Mesenchymal stem cell (in vitro differentiated cells and primary cell): ENCODE measurements around the gene LTB.

Experiments
- DNase-seq: peaks from one replicate; pipeline ENCODE4 v3.0.0-alpha.2; 2013
- H2AFZ ChIP-seq: one replicate; pipeline ENCODE4 v1.6.1; 2013; ENCODE audit warnings: low read depth, mild to moderate bottlenecking, control low read depth, inconsistent platforms, low read length, moderate library complexity
- H2AK5ac ChIP-seq: 2 replicates; pipeline ENCODE4 v1.6.1; 2013; ENCODE audit warnings: low read length, moderate library complexity, mild to moderate bottlenecking, inconsistent platforms; ENCODE audit not compliant: severe bottlenecking
- H2BK120ac ChIP-seq: one replicate; pipeline ENCODE4 v1.6.1; 2013; ENCODE audit warnings: low read depth, mild to moderate bottlenecking, inconsistent platforms, low read length, moderate library complexity
- H2BK12ac ChIP-seq, 2 experiments: one replicate each; pipeline ENCODE4 v1.6.1; 2013; ENCODE audit warnings: inconsistent platforms in 2 of 2, low read length in 2 of 2, mild to moderate bottlenecking in 2 of 2, moderate library complexity in 2 of 2, control low read depth in 1 of 2
- H2BK15ac ChIP-seq: one replicate; pipeline ENCODE4 v1.6.1; 2013; ENCODE audit warnings: mild to moderate bottlenecking, low read depth, inconsistent platforms; ENCODE audit not compliant: poor library complexity, severe bottlenecking
- H2BK5ac ChIP-seq: 2 replicates; pipeline ENCODE4 v1.6.1; 2013; ENCODE audit warnings: low read depth, mild to moderate bottlenecking, low read length, control low read depth, inconsistent platforms; ENCODE audit not compliant: poor library complexity, severe bottlenecking
- H3K14ac ChIP-seq, 2 experiments: one replicate each; pipeline ENCODE4 v1.6.1; 2013; ENCODE audit warnings: inconsistent platforms in 2 of 2, low read length in 2 of 2, control low read depth in 1 of 2, mild to moderate bottlenecking in 1 of 2, moderate library complexity in 1 of 2
- H3K18ac ChIP-seq, 2 experiments: one replicate each; pipeline ENCODE4 v1.6.1; 2013; ENCODE audit warnings: inconsistent platforms in 2 of 2, low read length in 2 of 2, control low read depth in 1 of 2, low read depth in 1 of 2, mild to moderate bottlenecking in 1 of 2
- H3K23ac ChIP-seq, 2 experiments: one replicate each; pipeline ENCODE4 v1.6.1; 2013; ENCODE audit warnings: inconsistent platforms in 2 of 2, low read length in 2 of 2, mild to moderate bottlenecking in 2 of 2, moderate library complexity in 2 of 2, control low read depth in 1 of 2
- H3K27ac ChIP-seq: 2 replicates; pipeline ENCODE4 v1.5.1; 2013; ENCODE audit warnings: mild to moderate bottlenecking, moderate library complexity, low read length, control low read depth, inconsistent platforms; ENCODE audit not compliant: poor library complexity, severe bottlenecking
- H3K27me3 ChIP-seq, 2 experiments: 2 replicates each; pipeline versions ENCODE4 v1.6.1 to v1.7.0; 2013; ENCODE audit warnings: low read length in 2 of 2, mild to moderate bottlenecking in 2 of 2, moderate library complexity in 2 of 2, control low read depth in 1 of 2, inconsistent platforms in 1 of 2; ENCODE audit not compliant: control insufficient read depth in 1 of 2, insufficient read depth in 1 of 2
- H3K36me3 ChIP-seq, 2 experiments: 2 replicates each; pipeline versions ENCODE4 v1.6.1 to v1.7.0; 2013; ENCODE audit warnings: low read length in 2 of 2, control low read depth in 1 of 2, inconsistent platforms in 1 of 2, low read depth in 1 of 2, mild to moderate bottlenecking in 1 of 2; ENCODE audit not compliant: insufficient read depth in 2 of 2, control insufficient read depth in 1 of 2
- H3K4ac ChIP-seq, 2 experiments: one replicate each; pipeline ENCODE4 v1.6.1; 2013; ENCODE audit warnings: inconsistent platforms in 2 of 2, low read length in 2 of 2, mild to moderate bottlenecking in 2 of 2, moderate library complexity in 2 of 2, control low read depth in 1 of 2, low read depth in 1 of 2
- H3K4me1 ChIP-seq: 2 replicates; pipeline ENCODE4 v1.6.1; 2013; ENCODE audit warnings: low read depth, low read length, control low read depth; ENCODE audit not compliant: control insufficient read depth, insufficient read depth
- H3K4me2 ChIP-seq: 2 replicates; pipeline ENCODE4 v1.6.1; 2013; ENCODE audit warnings: low read length, mild to moderate bottlenecking, inconsistent platforms; ENCODE audit not compliant: poor library complexity, severe bottlenecking
- H3K4me3 ChIP-seq, 2 experiments: 2 replicates each; pipeline versions ENCODE4 v1.5.1 to v1.7.0; 2013; ENCODE audit warnings: low read length in 2 of 2, mild to moderate bottlenecking in 2 of 2, control low read depth in 1 of 2, low read depth in 1 of 2; ENCODE audit not compliant: insufficient read depth in 1 of 2
- H3K79me1 ChIP-seq: replicated peaks from 2 replicates; pipeline ENCODE4 v1.6.1; 2013; ENCODE audit warnings: mild to moderate bottlenecking, control low read depth, low read length, inconsistent platforms; ENCODE audit not compliant: poor library complexity, severe bottlenecking
- H3K9ac ChIP-seq: 2 replicates; pipeline ENCODE4 v1.7.0; 2013; ENCODE audit warnings: mild to moderate bottlenecking, low read length, moderate library complexity
- H3K9me3 ChIP-seq: 2 replicates; pipeline ENCODE4 v1.7.0; 2013; ENCODE audit warnings: mild to moderate bottlenecking, low read length; ENCODE audit not compliant: control insufficient read depth
- H4K8ac ChIP-seq: one replicate; pipeline ENCODE4 v1.6.1; 2013; ENCODE audit warnings: inconsistent platforms, mild to moderate bottlenecking, low read length, moderate library complexity
- H4K91ac ChIP-seq: one replicate; pipeline ENCODE4 v1.6.1; 2013; ENCODE audit warnings: mild to moderate bottlenecking, low read length, inconsistent platforms
- WGBS: methylation state at CpG from one replicate; pipeline ENCODE4 v1.1.7; 2013; ENCODE audit warnings: mixed read lengths; 5-methylcytosine and 5-hydroxymethylcytosine counted together

The LTB gene

GRCh38 chr6:31541059-31541657 lies 41.1 kb downstream of the LTB start:
- peak overlapping the region; percentile 54 for H2AK5ac ChIP-seq
- H3K79me1 ChIP-seq: peaks cover 21% of the 10 kb centered on the region
- peak overlapping the region; percentile 67 for H4K8ac ChIP-seq
- H3K4me2 ChIP-seq: peak overlapping the region; percentile 78
- H3K27ac ChIP-seq: peak overlapping the region; percentile 96
- H3K14ac ChIP-seq: peak overlapping the region in 1 of 2 experiments; percentile 19
- H3K4me1 ChIP-seq: peaks cover 23% of the 10 kb centered on the region
- no peaks in the 10 kb centered on the region for H3K9me3 ChIP-seq
- H3K9ac ChIP-seq: peak overlapping the region; percentile 98
- H3K4me3 ChIP-seq: peak overlapping the region; percentile 66 to 95
- peak overlapping the region; percentile 87 for H4K91ac ChIP-seq
- H2BK15ac ChIP-seq: peak overlapping the region; percentile 37
- H3K27me3 ChIP-seq: no peaks in the 10 kb centered on the region
- peak overlapping the region; percentile 78 to 96 for H3K18ac ChIP-seq
- no peak overlapping the region for H2AFZ ChIP-seq
- WGBS: under 1% methylated on average over 21 of the region's 21 CpGs
- no peak overlapping the region for H2BK12ac ChIP-seq
- peak overlapping the region; percentile 51 for H2BK120ac ChIP-seq
- H2BK5ac ChIP-seq: peak overlapping the region; percentile 99
- DNase-seq: peak; percentile 64
- H3K4ac ChIP-seq: peak overlapping the region; percentile 69 to 98
- H3K36me3 ChIP-seq: peaks cover 24 to 48% of the 10 kb centered on the region in 2 experiments
- H3K23ac ChIP-seq: peak overlapping the region in 1 of 2 experiments; percentile 42

DNA sequence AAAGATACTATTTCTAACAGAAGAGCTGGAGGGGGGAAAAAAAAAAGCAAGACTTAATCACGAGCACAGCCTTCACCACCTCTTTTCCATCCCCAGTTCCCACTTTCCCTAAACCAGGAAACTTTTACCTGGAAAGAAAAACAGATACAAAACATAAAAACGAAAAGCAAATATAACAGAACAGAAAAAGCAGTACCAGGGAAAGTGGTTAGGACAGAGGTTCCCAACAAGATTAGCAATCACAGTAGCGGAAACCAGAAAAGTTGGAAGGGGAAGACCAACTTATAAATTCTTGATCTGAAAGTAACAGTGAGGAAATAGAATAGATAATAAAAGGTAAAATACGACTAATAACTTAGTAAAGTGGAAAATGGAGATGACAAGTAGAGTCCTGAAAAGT lies 41.6 kb downstream of the LTB start:
- no peak overlapping the region for H2BK12ac ChIP-seq
- H3K9ac ChIP-seq: peak overlapping the region; percentile 98
- H3K36me3 ChIP-seq: peaks cover 24 to 54% of the 10 kb centered on the region in 2 experiments
- H3K4me3 ChIP-seq: peak overlapping the region in 1 of 2 experiments; percentile 95
- DNase-seq: no peak
- H2BK120ac ChIP-seq: no peak overlapping the region
- H2BK15ac ChIP-seq: no peak overlapping the region
- no peak overlapping the region for H4K91ac ChIP-seq
- H3K27ac ChIP-seq: no peak overlapping the region
- no peak overlapping the region for H3K23ac ChIP-seq
- peaks cover 19% of the 10 kb centered on the region for H3K4me1 ChIP-seq
- no peak overlapping the region for H4K8ac ChIP-seq
- no peak overlapping the region for H2AK5ac ChIP-seq
- H3K79me1 ChIP-seq: peaks cover 16% of the 10 kb centered on the region
- no peaks in the 10 kb centered on the region for H3K9me3 ChIP-seq
- H3K4ac ChIP-seq: peak overlapping the region in 1 of 2 experiments; percentile 98
- H3K4me2 ChIP-seq: peak overlapping the region; percentile 78
- H2AFZ ChIP-seq: no peak overlapping the region
- peak overlapping the region; percentile 28 to 37 for H3K18ac ChIP-seq
- no peaks in the 10 kb centered on the region for H3K27me3 ChIP-seq
- H2BK5ac ChIP-seq: no peak overlapping the region
- 26% methylated on average over 2 of the region's 4 CpGs for WGBS
- no peak overlapping the region for H3K14ac ChIP-seq

DNA sequence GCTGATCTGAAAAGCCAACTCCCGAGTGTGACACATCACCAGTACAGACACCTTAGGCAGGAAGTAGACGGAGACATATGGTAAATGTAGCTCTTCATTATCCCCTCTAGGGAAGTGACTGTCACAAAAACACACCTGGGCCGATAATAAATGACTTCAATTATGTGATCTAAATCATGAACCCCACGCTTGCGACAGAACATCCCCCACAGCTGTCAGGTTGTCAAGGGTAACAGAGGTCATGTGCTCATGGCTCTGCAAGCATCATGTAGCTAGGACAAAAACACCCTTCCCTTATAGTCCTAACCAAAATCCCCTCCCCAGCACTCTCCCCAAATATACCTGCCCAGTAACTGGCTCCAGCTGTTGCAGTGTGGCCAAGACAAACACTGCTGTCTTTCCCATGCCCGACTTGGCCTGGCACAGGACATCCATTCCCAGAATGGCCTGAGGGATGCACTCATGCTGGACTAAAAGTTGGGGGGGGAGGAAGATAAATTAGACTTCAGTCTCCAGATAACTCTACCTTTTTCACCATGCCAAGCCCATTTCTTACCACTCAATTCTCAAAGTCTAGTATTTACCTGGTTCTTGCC lies 43.3 kb downstream of the LTB start:
- Histone ChIP-seq H3K27me3 (no peaks in the 10 kb centered on the region), H3K9ac (peak overlapping the region; percentile 98), H2AFZ (no peak overlapping the region), H4K91ac (no peak overlapping the region), H3K4ac (no peak overlapping the region), H4K8ac (no peak overlapping the region), H3K4me1 (peaks cover 17% of the 10 kb centered on the region), H2BK5ac (no peak overlapping the region), H3K23ac (no peak overlapping the region), H2BK12ac (no peak overlapping the region), H3K36me3 (peaks cover 38 to 71% of the 10 kb centered on the region in 2 experiments), H3K4me3 (peak overlapping the region in 1 of 2 experiments; percentile 95), H2AK5ac (no peak overlapping the region), H3K14ac (peak overlapping the region in 1 of 2 experiments; percentile 64), H2BK120ac (no peak overlapping the region), H3K18ac (no peak overlapping the region), H3K79me1 (peaks cover 19% of the 10 kb centered on the region), H3K4me2 (peak overlapping the region; percentile 83), H2BK15ac (no peak overlapping the region), H3K27ac (no peak overlapping the region), H3K9me3 (no peaks in the 10 kb centered on the region)
- DNase-seq: no peak
- WGBS: 92% methylated on average over 6 of the region's 6 CpGs

DNA sequence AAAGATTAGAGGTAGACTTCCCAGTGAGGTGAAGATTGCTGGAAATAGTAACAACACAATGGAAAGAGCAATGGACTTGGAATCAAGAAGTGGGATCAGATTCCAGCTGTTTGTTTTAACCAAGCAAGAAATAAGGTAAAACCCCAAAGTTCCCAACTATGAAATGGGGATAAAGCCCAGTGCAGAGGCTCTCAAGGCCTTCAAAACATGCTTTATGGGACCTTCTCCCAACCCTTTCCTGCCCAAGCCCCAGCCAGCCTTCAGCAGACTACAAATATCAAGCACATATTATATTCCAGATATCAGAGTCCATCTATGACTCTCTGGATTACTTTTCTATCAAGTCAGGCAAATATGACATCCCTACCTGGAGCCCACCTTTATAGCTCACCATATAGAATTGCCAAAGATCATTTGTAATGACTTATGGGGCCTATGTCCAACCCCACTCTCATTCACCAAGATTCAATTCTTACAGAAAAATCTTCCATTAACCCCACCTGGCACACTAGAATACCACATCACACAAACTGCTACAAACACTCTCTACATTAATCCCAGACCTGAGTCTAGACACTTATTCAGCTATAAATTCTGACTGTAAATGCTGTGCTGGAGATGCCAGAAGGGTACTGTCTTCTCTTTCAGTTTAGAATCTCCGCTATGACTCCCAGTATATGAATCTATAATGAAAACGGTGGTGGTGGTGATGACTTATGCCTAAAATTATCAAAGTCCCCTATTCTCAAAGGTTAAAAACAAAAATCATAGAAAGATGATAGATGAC lies 46.5 kb downstream of the LTB start:
- no peak overlapping the region for H2BK120ac ChIP-seq
- no peak overlapping the region for H4K91ac ChIP-seq
- H3K18ac ChIP-seq: no peak overlapping the region
- no peaks in the 10 kb centered on the region for H3K27me3 ChIP-seq
- peaks cover 12% of the 10 kb centered on the region for H3K4me1 ChIP-seq
- H3K4me2 ChIP-seq: no peak overlapping the region
- no peak overlapping the region for H2BK12ac ChIP-seq
- no peak overlapping the region for H3K14ac ChIP-seq
- no peak for DNase-seq
- peaks cover 61 to 98% of the 10 kb centered on the region in 2 experiments for H3K36me3 ChIP-seq
- WGBS: no CpG with 5 or more reads among the region's 2 CpGs
- H3K9ac ChIP-seq: peak overlapping the region; percentile 16
- no peak overlapping the region for H3K23ac ChIP-seq
- H2AK5ac ChIP-seq: no peak overlapping the region
- no peak overlapping the region for H2BK15ac ChIP-seq
- peaks cover 26% of the 10 kb centered on the region for H3K79me1 ChIP-seq
- no peak overlapping the region for H2AFZ ChIP-seq
- H3K9me3 ChIP-seq: no peaks in the 10 kb centered on the region
- no peak overlapping the region for H3K27ac ChIP-seq
- no peak overlapping the region for H3K4me3 ChIP-seq
- H3K4ac ChIP-seq: no peak overlapping the region
- no peak overlapping the region for H2BK5ac ChIP-seq
- no peak overlapping the region for H4K8ac ChIP-seq
